ENCODE data around the gene SBF2.
"Not testable (repeated sequence)": the region's sequence is repeated elsewhere in the genome, so short reads cannot be mapped to it uniquely, and the experiment has no call there.

SBF2 gene

DNA sequence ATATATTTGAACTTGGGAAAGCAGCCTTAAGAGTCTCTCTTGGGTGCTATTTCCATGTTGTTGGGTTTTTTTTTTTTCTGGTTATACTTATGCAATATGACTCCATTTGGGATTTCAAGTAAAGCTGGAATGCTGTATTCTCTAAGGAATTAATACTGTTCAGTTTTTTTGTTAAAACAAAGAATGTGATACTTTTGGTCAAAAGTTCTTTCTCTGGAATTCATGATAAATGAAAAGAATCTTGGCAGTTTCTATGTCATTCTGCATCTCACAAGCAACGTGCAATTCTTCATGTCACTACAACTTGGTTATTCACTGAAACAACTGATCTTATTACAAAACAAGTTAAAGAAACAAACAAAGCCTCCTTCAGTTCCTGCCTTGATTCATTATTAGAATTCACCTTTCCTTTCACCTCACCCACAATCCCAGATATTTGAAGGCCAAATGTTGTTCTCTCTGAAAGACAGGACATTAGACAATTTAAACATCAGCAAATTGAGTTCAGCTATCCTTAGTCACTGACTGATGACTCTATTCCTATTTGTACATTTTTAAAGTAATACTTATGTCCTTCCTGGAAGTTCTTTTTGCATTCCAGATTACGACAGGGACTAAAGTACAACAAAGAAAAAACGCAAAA lies 176.2 kb downstream of the SBF2 start:
- DNase-seq (ENCODE audit: low read depth in 3 of 3) = no peak

- DNase-seq (ENCODE audit: low read depth in 3 of 3) = no peak
These were observed 177.4 kb downstream of the SBF2 start for GRCh38 chr11:10116588-10116987.

- DNase-seq (ENCODE audit: low read depth in 3 of 3) = no peak
These were observed 179.2 kb downstream of the SBF2 start for GRCh38 chr11:10114593-10115404.

DNA sequence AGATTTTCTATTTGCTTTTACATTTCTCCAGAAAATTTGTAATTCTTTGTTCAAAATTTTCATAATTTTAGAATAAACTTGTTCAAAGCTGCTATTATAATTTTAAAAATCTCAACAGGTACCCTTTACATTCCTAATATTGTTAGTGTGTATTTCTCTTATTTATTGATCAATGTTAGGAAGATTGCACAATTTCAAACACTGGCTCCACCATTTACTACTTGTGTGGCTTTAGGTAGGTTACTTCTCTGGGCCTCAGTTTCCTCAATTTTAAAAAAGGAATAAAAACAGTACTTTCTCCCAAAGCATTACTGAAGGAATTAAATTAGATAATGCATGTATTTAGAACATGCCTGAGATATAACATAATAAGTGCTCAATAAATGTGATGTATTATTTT lies 180.2 kb downstream of the SBF2 start:
- no peak for DNase-seq (ENCODE audit: low read depth in 3 of 3)

GRCh38 chr11:10109806-10110205 lies 184.2 kb downstream of the SBF2 start:
- DNase-seq (ENCODE audit: low read depth in 3 of 3) = no peak

GRCh38 chr11:10108915-10109680 lies 184.9 kb downstream of the SBF2 start:
- no peak for DNase-seq (ENCODE audit: low read depth in 3 of 3)

- no peak for DNase-seq (ENCODE audit: low read depth in 3 of 3)
These were observed 186.5 kb downstream of the SBF2 start for GRCh38 chr11:10107497-10107896.

- no peak for DNase-seq (ENCODE audit: low read depth in 3 of 3)
These were observed 196.4 kb downstream of the SBF2 start for GRCh38 chr11:10097615-10098014.

DNA sequence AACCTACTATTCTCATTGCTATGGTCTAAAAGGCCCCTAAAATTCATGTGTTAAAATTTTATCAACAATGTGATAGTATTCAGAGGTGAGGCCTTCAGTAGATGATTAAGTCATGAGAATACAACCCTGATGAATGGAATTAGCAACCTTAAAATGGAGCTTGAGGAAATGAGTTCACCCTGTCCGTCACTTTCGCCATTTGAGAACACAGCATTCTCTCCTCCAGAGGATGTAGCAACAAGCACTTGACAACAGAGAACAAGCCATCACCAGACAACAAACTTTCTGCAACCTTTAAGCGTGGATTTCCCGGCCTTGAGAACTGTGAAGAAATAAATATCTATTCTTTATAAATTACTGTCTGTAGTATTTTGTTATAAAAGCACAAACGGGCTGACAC lies 197.0 kb downstream of the SBF2 start:
- no peak for DNase-seq (ENCODE audit: low read depth in 3 of 3)

DNA sequence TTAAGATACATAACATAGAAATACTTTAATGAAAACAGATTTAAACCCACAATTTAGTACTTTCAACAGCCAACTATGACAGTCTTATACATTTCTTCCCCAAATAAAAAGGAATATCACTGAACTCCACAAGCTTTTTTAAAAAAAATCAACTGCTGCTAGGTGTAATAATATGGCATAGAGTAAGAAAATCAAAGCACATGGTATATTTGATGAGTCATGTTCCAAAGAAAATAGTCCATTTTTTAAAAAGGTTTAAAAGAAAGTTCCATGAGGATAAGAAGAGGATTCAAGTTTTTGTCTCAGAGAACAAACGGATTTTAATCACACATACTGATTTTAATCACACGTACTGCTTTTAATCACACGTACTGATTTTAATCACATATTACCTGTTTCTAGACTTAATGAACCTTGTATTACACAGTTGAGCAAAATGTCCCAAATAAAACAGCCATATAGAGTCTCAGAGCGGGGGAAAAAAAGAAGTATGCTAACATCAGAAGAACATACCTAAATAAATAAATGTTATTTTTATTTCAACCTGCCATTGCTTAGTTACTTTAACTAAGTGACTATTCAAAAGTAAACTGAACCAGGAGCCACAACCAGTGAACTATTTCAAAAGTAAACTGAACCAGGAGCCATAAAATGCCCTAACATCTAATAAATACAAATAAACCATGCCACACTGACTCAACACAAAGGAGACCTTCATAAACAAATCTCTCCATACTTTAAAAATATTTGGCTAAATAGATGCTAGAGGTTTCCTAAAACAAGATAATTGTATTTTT lies 198.4 kb downstream of the SBF2 start:
- DNase-seq (ENCODE audit: low read depth in 3 of 3) = no peak

GRCh38 chr11:10092426-10092825 lies 201.6 kb downstream of the SBF2 start:
- no peak for DNase-seq (ENCODE audit: low read depth in 3 of 3)

DNA sequence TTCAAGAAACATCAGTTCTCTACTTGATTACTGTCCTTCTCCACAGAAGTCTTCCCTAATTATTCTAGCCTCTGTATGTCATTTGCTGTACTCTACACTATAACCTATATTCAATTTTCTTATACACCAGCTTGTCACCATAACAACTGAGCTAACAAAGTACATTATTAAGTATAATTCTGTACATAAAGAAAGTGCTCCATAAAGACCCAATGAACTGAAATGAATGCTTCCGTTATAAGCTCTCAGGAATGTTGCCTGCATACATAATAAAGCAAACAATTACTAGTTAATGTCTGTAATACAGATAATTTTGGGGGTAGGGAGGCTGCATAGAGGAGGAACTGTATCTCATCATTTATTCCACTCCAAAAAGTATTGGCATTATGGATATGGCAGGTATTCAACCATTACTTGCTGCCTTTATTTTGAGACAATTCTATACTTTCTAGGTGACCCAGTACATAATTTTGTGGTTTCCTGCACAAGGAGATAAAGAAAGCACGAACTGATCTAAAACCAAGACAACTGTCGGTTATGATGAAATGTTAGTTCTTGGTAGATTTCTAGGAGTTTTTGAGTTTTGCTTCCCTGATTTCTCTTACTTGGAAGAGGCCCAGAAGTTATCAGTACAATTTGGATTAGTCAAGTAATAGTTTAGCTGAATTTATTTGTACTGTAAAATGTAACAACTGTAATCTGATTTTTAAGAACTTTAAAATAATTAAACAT lies 202.5 kb downstream of the SBF2 start:
- DNase-seq (ENCODE audit: low read depth in 3 of 3) = no peak

- DNase-seq (ENCODE audit: low read depth in 3 of 3) = not testable (repeated sequence)
These were observed 206.1 kb downstream of the SBF2 start for GRCh38 chr11:10087923-10088225.

GRCh38 chr11:10087186-10087922 lies 206.7 kb downstream of the SBF2 start:
- no peak for DNase-seq (ENCODE audit: low read depth in 3 of 3)

- DNase-seq (ENCODE audit: low read depth in 3 of 3) = no peak
These were observed 213.9 kb downstream of the SBF2 start for GRCh38 chr11:10080138-10080537.

- DNase-seq (ENCODE audit: low read depth in 3 of 3) = peak in 1 of 3 experiments; percentile 27
These were observed 217.4 kb downstream of the SBF2 start for GRCh38 chr11:10076458-10077141.

GRCh38 chr11:10075141-10075540 lies 218.9 kb downstream of the SBF2 start:
- DNase-seq (ENCODE audit: low read depth in 3 of 3) = no peak

DNA sequence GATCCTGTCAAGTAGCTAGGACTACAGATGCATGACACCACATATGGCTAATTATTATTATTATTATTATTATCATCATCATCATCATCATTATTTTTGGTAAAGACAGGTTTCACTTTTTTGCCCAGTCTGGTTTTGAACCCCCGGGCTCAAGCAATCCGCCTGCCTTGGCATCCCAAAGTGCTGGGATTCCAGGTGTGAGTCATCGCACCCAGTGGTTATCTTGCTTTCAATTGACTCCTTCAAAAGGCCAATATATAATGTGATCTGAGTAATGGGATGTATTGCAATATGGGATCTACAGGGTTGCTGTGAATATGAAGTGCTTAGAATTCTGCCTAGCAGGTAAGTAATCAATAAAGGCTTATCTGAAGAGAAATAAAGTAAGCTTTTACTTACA lies 221.2 kb downstream of the SBF2 start:
- no peak for DNase-seq (ENCODE audit: low read depth in 3 of 3)

DNA sequence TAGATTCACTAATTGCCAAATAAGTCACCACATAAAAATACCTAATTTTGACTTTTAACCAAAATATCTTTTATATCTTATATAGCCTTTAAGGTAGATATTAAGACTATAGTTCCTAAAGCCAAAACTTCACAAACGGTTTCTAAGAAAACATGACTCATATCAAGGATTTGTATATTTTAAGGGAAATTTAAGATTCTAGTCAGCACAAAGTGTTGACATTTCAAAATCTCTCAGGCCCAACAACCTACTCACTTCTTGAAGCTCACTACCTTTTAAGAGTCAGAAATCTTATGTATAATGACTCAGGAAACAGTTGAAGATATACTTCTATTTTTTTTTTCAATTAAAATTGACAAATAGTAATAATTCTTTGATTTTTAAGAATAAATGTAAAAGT lies 221.9 kb downstream of the SBF2 start:
- DNase-seq (ENCODE audit: low read depth in 3 of 3) = no peak
